LNCAP (cell line): ENCODE measurements around the gene SULT4A1.

Experiments
- CTCF ChIP-seq: fragments of 450-650 bp; IDR thresholded peaks from 2 replicates; pipeline ENCODE4 v1.5.1; 2017; ENCODE audit warnings: mild to moderate bottlenecking

The SULT4A1 gene

GRCh38 chr22:43837666-43838065 is 24.6 kb downstream of the SULT4A1 start:
- TF ChIP-seq CTCF, result no peak

- TF ChIP-seq CTCF, result no peak
These were observed 26.6 kb downstream of the SULT4A1 start for GRCh38 chr22:43835736-43836135.

- TF ChIP-seq CTCF, result no peak
These were observed 27.1 kb downstream of the SULT4A1 start for GRCh38 chr22:43835166-43835565.

GRCh38 chr22:43833286-43834240 is 28.8 kb downstream of the SULT4A1 start:
- TF ChIP-seq CTCF, result no peak

- no peak for TF ChIP-seq CTCF
These were observed 29.7 kb downstream of the SULT4A1 start for GRCh38 chr22:43832393-43833265.

GRCh38 chr22:43831561-43832392 is 30.5 kb downstream of the SULT4A1 start:
- TF ChIP-seq CTCF, result no peak
